ENCODE data around the gene TMEM115. TPM values are rescaled to one million over a fixed set of nuclear protein-coding genes. Genes with fewer than 3 reads are reported as not detected.

TMEM115 gene
- total RNA-seq, 6 experiments from 2014 or later: 15.0 to 30.9 (median 19.2) TPM

- Histone ChIP-seq H3K4me3 (peak overlapping the region; percentile 74 to 78 (median 74)), H3K27me3 (no peaks in the 10 kb centered on the region), H3K9me3 (no peaks in the 10 kb centered on the region), H3K27ac (peak overlapping the region; percentile 90 to 92 (median 91)), H3K36me3 (peaks cover 0 to 26% (median 5%) of the 10 kb centered on the region in 4 donors), H3K4me1 (peaks cover 0 to 34% (median 10%) of the 10 kb centered on the region in 4 donors)
- ATAC-seq: no peak
- TF ChIP-seq CTCF (IDR thresholded peaks at IDR 0.05) (no peak), POLR2A (IDR thresholded peaks at IDR 0.05) (no peak)
- DNase-seq: no peak
- 2% methylated on average over 5 of the region's 7 CpGs for WGBS (ENCODE audit: insufficient coverage, low coverage, low lambda C conversion rate, missing lambda C conversion rate)
- intact Hi-C loops (cut with DNase I): no loop called here
Measured at GRCh38 chr3:50350213-50350526, 9.2 kb downstream of the TMEM115 start.

DNA sequence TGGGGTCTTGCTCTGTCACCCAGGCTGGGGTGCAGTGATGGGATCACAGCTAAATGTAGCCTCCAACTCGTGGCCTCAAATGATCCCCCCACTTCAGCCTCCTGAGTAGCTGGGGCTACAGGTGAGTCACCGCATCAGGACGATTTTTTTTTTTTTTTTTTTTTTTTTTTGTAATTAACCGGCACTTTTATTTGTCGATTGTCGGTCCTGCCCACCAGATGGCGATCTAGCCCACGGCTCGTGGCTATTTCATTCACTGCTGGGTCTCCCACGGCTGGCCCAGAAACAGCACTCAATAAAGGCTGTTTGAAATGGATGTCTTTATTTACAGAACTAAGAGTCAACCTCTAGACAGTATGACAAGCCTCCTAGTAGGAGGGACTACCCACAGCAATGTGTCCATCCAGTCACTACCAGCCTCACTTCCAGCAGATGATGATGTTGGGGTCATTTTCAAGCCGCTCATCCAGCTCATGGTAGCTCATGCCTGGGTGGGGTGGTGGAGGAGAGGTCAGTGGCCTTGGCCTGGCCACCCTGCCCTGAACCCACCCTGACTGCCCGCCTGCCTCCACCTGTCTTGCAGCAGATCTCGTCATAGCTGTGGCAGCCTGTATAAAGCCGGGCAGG lies 12.0 kb downstream of the TMEM115 start:
- Histone ChIP-seq H3K4me3 (no peak overlapping the region), H3K27ac (no peak overlapping the region), H3K9me3 (no peaks in the 10 kb centered on the region), H3K4me1 (peaks cover 0 to 31% (median 7%) of the 10 kb centered on the region in 4 donors), H3K27me3 (no peaks in the 10 kb centered on the region), H3K36me3 (peaks cover 0 to 5% (median 0%) of the 10 kb centered on the region in 4 donors)
- peak; percentile 7 to 29 (median 26) for ATAC-seq
- DNase-seq: peak in 2 of 3 donors; percentile 72 to 75
- intact Hi-C loops (cut with DNase I): loop anchor here (10.0 kb wide), 2 partner anchors 198 to 208 kb away; no protein-coding TSS in a partner anchor
- TF ChIP-seq CTCF (IDR thresholded peaks at IDR 0.05) (peak; percentile 43 to 65 (median 56)), POLR2A (IDR thresholded peaks at IDR 0.05) (no peak)
- WGBS (ENCODE audit: insufficient coverage, low coverage, low lambda C conversion rate, missing lambda C conversion rate): 0% methylated on average over 10 of the region's 14 CpGs

DNA sequence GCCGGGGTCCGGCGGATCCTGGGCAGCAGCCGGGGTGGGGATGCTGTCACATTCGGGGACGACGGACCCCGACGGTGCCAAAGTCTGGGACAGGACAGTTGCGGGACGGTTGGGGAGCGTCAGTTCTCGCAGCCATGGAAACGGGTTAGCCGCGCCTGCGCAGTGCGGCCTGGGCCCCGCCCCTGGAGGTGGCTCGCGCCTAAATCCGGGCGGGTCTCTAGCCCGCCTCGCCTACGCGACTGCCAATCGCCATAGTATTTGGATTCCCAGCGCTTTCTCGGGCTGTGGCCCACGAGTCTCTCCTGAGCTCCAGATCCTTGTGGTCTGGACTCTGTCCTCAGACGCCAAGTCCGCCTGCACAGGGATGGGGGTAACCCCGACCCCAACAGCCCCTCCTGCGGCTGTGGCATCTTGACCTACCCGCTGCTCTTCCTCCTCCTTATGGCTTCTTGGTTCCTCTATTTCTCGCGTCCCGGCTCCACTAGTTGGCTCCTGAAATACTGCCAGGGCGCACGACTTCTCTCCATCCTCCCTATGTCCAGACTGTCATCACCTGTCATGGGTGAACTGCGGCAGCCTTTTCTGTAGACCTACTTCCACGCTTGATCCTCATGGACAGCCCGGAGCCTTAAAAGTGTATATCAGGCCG lies 13.6 kb downstream of the TMEM115 start, which contains the start of gene ZMYND10:
ZMYND10 (minus strand) TSS at position 147 of the 649 bp plus-strand sequence. CDS start 153 bp downstream, outside the sequence.
- DNase-seq (peak; percentile 71 to 76 (median 74)), ATAC-seq (peak; percentile 5 to 40 (median 18))
- Histone ChIP-seq H3K9me3 (no peaks in the 10 kb centered on the region), H3K36me3 (peaks cover 0 to 5% (median 0%) of the 10 kb centered on the region in 4 donors), H3K4me1 (peaks cover 0 to 21% (median 3%) of the 10 kb centered on the region in 4 donors), H3K27me3 (no peaks in the 10 kb centered on the region), H3K27ac (no peak within 1 kb of the TSS), H3K4me3 (peak within 1 kb of the TSS in 1 of 3 donors; percentile 27)
- TF ChIP-seq CTCF (IDR thresholded peaks at IDR 0.05): no peak
- TF ChIP-seq POLR2A (IDR thresholded peaks at IDR 0.05): no peak
- 29% methylated on average over 17 of the region's 45 CpGs for WGBS (ENCODE audit: insufficient coverage, low coverage, low lambda C conversion rate, missing lambda C conversion rate)
- intact Hi-C loops (cut with DNase I): loop anchor here (10.0 kb wide), 2 partner anchors 199 to 209 kb away; no protein-coding TSS in a partner anchor

- Histone ChIP-seq H3K9me3 (no peaks in the 10 kb centered on the region), H3K36me3 (peaks cover 0 to 5% (median 0%) of the 10 kb centered on the region in 4 donors), H3K27me3 (no peaks in the 10 kb centered on the region), H3K4me1 (peaks cover 0 to 19% (median 3%) of the 10 kb centered on the region in 4 donors), H3K4me3 (peak overlapping the region in 1 of 3 donors; percentile 27), H3K27ac (no peak overlapping the region)
- 82% methylated on average over 3 of the region's 8 CpGs for WGBS (ENCODE audit: insufficient coverage, low coverage, low lambda C conversion rate, missing lambda C conversion rate)
- TF ChIP-seq POLR2A (IDR thresholded peaks at IDR 0.05): no peak
- no peak for TF ChIP-seq CTCF (IDR thresholded peaks at IDR 0.05)
- intact Hi-C loops (cut with DNase I): loop anchor here (10.0 kb wide), 2 partner anchors 200 to 210 kb away; no protein-coding TSS in a partner anchor
- no peak for ATAC-seq
- no peak for DNase-seq
Measured at GRCh38 chr3:50345008-50345407, 14.3 kb downstream of the TMEM115 start.

Data from right lobe of liver (tissue), 6 donors.